Stomach (tissue), 4 donors: ENCODE measurements around the gene AFF1.

Experiments used
- POLR2A ChIP-seq, 4 donors: fragments of 450-650 bp; IDR thresholded peaks; one replicate each; pipeline ENCODE4 v1.6.1; 2016; ENCODE audit warnings: antibody characterized with exemption in 4 of 4, control low read depth in 2 of 4, mild to moderate bottlenecking in 1 of 4, moderate library complexity in 1 of 4
- TF ChIP-seq, protein P1 (sequence below), 7 experiments: fragments of 450-650 bp in 4 of 7; fragments of 200-600 bp in 3 of 7; sonication (generic) in 3 of 7; IDR thresholded peaks; one replicate each; pipeline ENCODE4 v1.5.1; 2016 to 2019; ENCODE audit warnings: antibody characterized with exemption in 7 of 7, control low read depth in 2 of 7, mild to moderate bottlenecking in 1 of 7

DNA sequence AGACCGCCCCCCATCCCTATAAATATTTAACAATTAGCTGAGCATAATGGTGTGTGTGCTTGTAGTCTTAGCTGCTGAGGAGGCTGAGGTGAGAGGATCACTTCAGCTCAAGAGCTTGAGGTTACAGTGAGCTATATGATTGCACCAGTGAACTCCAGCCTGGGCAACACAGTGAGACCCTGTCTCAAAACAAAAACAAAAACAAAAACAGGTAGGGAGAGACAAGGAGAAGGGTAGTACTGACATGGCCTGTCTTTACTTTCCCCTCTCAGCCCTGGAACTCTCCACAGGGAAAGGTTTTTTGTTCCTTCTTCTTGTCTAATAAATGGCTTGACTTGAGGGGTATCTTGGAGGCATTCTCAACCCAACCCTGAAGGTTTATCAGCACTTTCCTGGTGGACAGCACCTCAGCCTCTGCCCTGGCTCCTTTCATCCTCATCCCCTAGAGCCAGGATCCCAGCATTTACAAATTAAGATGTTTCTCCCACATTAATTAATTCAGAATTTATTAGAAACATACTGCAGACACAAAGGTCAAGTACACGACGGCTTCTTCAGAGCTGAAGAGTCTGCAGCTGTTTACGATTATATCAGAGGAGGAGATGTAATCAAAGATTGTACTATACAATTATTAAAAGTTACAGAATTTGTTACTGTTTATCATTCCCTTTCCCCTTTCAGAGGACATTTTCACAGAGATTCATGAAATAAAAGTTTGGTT is 131.8 kb downstream of the AFF1 start:
- TF ChIP-seq POLR2A (IDR thresholded peaks at IDR 0.05): no peak
- TF ChIP-seq, protein P1, sequence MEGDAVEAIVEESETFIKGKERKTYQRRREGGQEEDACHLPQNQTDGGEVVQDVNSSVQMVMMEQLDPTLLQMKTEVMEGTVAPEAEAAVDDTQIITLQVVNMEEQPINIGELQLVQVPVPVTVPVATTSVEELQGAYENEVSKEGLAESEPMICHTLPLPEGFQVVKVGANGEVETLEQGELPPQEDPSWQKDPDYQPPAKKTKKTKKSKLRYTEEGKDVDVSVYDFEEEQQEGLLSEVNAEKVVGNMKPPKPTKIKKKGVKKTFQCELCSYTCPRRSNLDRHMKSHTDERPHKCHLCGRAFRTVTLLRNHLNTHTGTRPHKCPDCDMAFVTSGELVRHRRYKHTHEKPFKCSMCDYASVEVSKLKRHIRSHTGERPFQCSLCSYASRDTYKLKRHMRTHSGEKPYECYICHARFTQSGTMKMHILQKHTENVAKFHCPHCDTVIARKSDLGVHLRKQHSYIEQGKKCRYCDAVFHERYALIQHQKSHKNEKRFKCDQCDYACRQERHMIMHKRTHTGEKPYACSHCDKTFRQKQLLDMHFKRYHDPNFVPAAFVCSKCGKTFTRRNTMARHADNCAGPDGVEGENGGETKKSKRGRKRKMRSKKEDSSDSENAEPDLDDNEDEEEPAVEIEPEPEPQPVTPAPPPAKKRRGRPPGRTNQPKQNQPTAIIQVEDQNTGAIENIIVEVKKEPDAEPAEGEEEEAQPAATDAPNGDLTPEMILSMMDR (IDR thresholded peaks at IDR 0.05): no peak
